HG02981 (cell line): Measurements from ENCODE around the gene CDK19.
A peak's percentile ranks its signal among the peaks of the same experiment; 100 is the strongest.
"Not testable (repeated sequence)": the region's sequence is repeated elsewhere in the genome, so short reads cannot be mapped to it uniquely, and the experiment has no call there.

Experiments used
- ATAC-seq: cut with Tn5 transposase; IDR thresholded peaks from one replicate; pipeline ENCODE4 v1.9.1; 2021; ENCODE audit warnings: mild to moderate bottlenecking, moderate library complexity; ENCODE audit not compliant: unreplicated experiment

Gene CDK19

DNA sequence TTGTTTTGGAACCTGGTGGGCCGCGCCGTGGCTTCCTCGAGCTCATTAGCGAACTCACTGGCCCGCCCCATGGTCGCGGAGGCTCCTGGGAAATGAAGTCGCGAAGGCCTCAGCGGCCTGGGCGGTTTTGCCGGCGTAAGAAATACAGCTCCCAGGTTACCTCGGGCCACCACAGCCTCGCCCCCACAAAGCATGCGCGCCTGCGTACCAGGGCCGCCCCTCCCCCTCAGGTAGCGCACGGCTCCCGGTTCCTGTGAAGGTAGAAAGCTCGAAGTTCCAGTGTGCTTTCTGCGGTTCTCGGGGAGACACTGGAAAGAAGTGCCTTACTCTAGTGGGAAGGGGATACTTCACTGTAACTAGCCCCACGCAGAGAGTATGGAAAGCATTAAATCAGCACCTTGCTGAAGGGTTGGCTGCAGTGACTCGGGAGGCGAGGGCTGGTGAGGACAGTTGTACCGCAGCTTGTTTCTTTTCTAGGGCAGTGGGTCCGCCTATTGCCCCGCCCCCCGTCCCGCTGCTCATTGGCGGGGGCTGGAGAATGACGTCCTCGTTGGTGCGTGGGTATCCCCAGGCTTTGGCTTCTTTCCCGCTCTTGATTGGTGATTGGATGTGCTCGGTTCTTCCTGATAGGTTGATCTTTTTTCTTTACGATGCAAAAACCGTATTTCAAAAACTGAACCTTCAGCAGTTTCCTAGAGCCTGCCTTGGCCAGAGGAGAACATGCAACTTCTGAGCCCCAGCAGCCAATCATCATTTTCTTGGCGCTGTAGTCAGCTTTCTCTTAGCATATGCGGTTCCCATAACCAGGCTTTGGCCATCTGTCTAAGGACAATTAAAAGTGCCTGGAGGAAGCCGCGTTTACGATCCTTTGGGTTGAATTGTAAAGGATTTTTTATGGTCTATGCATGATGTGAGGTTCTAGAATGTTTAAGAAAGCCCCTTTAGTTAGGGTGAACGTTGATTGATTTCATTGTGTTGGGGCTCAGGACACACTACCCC is at the start of gene CDK19:
Gene CDK19 (minus strand): TSS at position 59 of the 999 bp plus-strand sequence. CDS start 333 bp downstream, outside the sequence.
- ATAC-seq, result peak; percentile 69

DNA sequence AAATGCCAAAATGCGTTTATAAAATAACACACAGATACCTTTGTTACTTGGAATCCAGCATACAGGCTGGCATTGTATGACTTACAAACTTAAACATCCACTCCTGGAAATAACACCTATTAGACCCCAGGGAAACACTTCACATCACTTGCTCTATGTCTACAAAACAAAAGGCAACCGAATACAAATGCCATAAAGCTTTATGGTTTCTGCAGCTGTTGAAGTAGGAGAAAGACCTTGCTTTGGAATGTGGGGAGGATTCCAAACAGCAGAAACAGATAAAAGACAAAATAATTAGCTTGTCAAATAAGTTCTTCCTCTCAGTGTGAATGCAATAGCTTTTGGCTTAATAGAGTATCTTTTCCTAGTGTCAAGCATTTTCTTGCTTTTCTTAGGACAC is 49.6 kb upstream of the CDK19 start:
- ATAC-seq, result no peak

DNA sequence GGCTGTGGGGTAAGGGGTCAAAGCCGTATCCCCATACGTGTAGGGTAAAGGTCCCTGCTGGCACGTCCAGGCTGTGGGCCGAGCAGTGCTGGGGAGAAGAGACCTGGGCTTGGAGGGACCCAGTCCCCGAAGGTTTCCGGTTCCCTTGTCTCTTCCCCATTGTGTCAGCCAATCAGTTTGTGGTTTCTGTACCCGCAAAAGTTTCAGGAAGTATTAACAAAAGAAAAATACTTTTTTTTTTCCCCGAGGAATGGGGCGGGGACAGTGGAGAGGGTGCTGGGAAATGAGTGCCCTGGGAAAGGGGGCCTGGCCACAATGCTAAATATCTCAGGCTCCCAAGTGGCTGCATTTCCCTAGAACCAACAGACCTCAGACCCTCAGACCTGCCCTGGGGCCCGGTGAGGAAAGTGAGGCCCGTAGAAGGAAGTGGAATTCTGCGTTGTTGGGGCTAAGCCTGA is 44.1 kb upstream of the CDK19 start:
- no peak for ATAC-seq

DNA sequence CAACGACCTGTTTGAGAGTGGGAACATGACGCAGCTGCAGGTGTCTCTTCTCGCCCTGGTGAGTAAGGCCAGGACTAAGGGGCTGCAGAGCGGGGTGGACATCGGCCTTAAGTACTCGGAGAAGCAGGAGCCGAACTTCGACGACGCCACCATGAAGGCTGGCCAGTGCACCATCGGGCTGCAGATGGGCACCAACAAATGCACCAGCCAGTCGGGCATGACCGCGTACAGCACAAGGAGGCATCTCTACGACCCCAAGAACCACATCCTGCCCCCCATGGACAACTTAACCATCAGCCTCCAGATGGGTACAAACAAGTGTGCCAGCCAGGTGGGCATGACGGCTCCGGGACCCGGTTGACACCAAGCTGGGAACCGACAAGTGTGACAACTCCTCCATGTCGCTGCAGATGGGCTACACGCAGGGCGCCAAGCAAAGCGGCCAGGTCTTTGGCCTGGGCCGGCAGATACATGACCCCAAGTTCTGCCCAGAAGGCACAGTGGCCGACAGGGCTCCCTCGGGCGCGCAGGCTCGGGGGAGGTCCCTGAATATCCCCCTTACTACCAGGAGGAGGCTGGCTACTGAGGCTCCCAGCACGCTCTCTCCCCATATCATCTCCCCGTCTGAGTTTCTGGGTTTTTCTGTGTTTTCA is 43.4 kb upstream of the CDK19 start:
- ATAC-seq, result no peak

DNA sequence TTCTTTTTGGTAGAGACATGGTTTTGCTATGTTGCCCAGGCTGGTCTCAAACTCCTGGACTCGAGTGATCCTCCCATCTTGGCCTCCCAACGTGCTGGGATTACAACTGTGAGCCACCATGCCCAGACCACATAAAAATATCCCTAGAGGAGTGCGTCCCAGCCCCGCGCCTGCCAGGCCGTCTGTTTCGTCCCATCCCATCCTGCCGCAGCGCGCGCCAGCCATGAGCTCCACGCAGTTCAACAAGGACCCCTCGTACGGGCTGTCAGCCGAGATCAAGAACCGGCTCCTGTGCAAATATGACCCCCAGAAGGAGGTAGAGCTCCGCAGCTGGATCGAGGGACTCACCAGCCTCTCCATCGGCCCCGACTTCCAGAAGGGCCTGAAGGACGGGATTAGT is 42.7 kb upstream of the CDK19 start:
- ATAC-seq, result no peak

DNA sequence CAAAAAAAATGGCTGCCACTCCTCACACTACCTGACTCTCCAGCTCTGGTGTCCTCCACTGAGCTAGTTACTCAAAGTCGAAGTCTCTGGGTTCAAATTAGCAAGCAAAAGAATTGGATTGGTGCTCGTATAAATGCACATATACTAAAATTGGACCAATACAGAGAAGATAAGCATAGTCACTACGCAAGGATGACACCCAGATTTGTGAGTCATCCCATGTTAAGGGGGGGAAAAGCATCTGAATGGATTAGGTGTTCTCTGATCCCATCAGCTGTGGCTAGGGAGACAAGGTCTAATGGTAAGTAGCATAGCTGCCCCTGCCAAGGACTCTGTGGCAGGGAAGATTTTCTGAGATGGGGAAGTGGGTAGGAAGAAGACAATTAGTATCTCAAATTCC is 41.0 kb upstream of the CDK19 start:
- ATAC-seq, result no peak

DNA sequence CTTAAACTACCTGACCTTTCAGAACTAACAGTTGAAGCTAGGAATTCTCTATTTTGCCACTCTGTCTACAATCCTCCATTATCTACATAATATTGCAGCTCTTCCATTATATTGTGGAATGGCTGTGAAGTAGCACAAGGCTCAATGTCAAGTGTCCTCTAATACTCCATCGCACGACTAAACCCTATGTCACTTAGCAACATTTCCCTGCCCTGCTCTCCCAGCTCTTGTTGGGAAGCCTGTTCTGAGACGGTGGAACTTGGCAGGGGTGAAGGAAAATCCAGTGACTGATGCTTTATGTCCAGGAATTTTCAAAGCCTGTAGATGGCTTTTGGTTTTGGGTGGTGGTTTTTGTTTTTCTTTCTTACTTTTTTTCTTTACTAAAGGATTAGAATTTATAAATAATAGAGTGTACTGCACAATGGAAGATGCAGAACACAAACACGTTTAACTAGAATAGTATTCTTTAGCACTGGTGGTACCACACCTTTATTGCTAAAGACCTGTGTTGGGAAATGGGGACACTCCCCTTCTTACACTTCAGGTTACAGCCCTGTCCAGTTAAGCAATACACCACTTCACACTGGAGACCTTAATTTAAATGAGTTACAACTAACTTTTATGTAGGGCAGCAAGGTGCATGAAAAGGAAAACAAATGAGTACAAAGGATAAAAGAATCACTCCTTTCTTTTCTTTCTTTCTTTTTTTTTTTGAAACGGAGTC is 38.6 kb upstream of the CDK19 start:
- no peak for ATAC-seq

DNA sequence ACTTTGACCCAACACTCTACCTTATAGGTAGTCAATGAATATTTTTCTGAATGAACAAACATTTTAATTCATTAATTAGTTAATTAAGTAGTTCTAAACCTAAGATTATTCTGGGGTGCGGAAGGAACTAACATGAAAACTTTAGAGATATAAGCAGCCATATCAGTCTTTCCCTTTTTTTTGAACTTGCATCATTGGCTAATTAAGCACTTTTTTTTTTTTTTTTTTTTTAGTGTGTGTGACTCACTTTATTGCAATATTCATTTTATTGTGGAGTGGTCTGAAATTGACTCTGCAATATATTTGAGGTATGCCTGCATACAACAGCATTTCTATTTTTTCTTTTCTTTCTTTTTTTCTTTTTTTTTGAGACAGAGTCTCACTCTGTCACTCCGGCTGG is 37.5 kb upstream of the CDK19 start:
- no peak for ATAC-seq

DNA sequence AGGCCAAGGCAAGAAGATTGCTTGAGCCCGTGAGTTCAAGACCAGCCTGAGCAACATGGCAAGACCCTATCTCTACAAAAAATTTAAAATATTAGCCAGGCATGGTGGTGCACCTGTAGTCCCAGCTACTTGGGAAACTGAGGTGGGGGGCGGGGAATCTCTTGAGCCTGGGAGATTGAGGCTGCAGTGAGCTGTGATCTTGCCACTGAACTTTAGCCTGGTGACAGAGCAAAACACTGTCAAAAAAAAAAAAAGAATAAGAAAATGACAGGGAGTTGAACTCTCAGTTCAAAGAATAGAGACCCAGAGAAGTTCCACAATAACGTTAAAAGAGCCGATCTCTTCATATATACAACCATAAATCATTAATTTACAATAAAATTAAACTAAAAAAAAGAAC is 34.5 kb upstream of the CDK19 start:
- ATAC-seq, result no peak

DNA sequence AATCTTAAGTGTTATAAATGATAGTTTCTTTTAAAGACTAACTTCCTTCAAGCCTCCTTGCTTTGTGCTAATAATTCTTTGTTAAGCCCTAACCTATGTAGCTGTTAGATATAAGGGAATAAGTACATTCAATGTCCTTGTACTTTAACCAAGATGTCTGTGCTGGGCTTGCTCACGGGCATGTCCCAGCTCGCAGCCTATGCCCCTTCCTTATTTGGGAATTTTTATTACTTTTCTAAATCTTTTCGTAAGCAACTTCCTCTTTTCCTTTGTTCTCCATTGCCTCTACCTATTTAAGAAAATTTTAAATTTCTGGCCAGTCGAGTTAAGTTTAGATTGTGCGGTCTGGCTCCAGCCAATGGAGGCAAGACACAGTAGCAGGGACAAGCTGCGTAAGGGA is 26.0 kb upstream of the CDK19 start:
- no peak for ATAC-seq

DNA sequence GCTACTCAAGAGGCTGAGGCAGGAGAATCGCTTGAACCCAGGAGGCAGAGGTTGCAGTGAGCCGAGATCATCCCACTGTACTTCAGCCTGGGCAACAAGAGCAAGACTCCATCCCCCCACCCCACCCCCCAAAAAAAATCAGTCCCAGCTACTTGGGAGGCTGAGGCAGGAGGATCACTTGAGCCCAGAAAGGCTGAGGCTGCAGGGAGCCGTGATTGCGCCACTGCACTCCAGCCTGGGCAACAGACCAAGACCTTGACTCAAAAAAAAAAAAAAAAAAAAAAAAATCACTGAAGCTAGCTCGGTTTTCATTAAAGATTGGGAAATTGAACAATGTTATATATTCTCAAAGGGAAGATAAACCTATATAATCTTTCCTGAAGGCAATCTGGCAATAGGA is 20.5 kb upstream of the CDK19 start:
- not testable (repeated sequence) for ATAC-seq

DNA sequence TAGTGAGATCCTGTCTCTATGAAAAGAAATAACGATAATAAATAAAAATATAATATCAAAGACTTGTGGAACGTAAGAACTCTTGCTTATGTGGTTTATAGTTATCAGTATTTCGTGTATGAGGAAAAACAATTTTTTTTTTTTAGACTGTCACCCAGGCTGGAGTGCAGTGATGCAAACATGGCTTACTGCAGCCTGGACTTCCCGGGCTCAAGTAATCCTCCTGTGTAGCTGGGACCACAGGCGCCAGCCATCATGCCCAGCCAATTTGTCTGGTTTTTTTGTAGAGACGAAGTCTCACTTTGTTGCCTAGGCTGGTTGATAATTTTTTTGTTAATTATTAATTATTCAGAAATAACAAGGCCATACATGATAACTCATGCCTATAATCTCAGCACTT is 18.6 kb upstream of the CDK19 start:
- ATAC-seq, result no peak

DNA sequence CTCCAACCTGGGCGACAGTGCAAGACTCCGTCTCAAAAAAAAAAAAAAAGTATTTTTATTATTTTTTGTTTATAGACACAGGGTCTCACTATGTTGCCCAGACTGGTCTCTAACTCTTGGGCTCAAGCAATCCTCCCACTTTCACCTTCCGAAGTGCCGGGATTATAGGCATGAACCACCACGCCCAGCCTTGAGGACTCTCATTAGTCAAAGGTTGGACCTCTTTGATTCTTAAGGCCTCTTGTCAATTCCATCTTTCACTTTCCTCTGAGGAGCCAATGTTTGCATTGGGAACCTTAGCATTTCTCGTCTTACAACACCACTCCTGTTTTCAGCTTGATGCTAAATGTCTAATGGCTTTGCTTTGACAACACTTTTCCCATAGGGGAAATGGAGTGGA is 16.1 kb upstream of the CDK19 start:
- ATAC-seq, result no peak

DNA sequence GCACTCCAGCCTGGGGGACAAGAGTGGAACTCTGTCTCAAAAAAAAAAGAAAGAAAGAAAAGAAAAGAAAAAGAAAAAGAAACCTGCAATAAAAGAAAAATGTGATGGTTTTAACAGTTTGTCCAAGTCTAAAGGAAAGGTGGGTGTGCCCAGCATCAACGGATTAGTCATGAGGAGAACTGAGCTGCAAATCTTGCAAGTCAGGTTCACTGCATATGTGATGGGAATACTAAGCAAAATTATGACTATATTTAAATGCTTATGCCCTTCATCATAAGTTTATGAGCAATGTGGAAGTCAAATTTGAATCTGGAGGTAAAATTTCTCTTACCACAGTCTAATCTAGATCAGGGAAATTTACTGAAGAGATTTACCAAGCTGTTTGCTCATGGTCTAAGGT is 13.1 kb upstream of the CDK19 start:
- ATAC-seq, result no peak

DNA sequence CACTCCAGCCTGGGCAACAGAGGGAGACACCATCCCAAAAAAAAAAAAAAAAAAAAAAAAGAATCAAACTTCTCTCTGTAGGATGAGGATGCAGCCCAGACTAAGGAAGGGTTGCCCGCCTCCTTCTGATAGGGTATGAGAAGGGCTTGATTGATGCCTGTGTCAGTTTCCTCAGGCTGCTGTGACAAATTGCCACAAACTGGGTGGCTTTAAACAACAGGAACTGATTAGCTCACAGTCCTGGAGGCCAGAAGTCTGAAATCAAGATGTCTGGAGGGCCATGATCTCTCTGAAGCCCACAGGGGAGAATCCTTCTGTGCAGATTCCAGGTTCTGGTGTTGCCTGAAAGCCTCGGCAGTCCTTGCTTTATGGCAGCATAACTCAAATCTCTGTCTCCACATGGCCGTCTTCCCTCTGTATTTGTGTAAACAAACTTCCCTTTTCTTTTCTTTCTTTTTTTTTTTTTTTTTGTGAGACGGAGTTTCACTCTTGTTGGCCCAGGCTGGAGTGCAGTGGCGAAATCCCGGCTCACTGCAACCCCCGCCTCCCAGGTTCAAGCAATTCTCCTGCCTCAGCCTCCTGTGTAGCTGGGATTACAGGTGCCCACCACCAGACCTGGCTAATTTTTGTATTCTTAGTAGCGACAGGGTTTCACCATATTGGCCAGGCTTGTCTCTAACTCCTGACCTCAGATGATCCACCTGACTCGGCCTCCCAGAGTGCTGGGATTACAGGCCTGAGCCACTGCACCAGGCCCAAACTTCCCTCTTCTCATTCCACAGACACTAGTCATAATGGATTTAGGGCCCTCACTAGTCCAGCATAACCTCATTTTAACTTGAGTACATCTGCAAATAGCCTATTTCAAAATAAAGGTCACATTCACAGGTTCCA is 11.2 kb upstream of the CDK19 start:
- no peak for ATAC-seq

DNA sequence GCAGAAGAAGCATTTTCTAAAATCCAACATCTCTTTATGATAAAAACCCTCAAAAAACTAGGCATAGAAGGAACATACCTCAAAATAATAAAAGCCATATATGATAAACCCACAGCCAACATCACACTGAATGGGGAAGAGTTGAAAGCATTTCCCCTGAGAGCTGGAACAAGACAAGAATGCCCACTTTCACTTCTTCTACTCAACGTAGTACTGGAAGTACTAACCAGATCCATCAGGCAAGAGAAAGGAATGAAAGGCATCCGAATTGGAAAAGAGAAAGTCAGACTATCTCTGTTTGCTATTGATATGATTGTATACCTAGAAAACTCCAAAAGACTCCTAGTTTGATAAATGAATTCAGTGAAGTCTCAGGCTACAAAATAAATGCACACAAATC is 7.9 kb upstream of the CDK19 start:
- no peak for ATAC-seq

DNA sequence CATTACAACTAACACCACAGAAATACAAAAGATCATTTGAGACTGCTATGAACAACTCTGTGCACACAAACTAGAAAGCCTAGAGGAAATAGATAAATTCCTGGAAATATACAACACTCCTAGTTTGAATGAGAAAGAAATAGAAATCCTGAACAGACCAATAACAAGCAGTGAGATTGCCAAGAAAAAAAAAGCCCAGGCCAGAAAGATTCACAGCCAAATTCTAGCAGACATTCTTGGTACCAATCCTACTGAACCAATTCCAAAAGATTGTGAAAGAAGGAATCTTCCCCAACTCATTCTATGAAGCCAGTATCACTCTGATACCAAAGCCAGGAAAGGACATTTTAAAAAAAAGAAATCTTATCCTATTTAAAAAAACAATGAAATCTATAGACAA is 7.0 kb upstream of the CDK19 start:
- no peak for ATAC-seq

DNA sequence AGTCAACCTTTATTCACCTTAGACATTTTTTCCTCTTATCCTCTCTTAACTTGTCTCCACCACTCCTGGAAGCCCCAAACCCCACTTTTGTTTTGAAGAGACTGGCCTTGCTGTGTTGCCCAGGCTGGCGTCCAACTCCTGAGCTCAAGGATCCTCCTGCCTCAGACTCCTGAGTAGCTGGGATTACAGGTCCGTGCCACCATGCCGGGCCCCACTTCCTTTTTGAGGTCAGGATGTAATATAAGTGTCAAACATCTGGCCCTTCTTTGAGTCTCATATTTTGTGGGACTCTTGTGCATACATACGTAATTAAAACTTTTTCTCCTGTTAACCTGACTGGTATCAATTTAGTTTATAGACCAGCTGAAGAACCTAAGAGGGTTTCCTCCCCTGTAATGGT is 1.4 kb upstream of the CDK19 start:
- no peak for ATAC-seq

DNA sequence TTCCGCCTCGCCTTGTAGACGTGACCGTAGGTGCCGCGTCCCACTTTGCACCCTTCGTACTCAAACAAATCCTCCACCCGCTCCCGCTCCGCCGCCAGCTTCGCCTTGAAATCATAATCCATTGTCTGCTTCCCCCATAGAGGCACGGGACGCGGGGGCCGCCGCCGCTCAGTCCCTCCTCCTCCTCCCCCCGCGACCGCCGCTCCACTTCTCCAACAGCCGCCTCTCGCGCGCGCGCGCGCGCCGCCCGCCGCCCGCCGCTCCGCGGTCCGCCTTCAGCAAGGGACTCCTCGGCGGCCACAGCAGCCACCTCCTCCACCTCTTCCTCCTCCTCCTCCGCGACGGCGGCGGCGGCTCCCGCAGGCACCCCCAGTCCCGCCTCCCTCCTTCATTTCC is 256 bp downstream of the CDK19 start:
- ATAC-seq, result no peak
